NCI-H2107 (cell line): ENCODE results near the gene ESR2.
"Not testable (repeated sequence)": the region's sequence is repeated elsewhere in the genome, so short reads cannot be mapped to it uniquely, and the experiment has no call there.

Experiments
- DNase-seq: peaks from one replicate; lab custom pipeline; 2025; lab: John Stamatoyannopoulos, UW

Gene ESR2

GRCh38 chr14:64081174-64081746 lies 212.9 kb downstream of the ESR2 start:
- DNase-seq, result no peak

GRCh38 chr14:64080452-64080851 lies 213.7 kb downstream of the ESR2 start:
- no peak for DNase-seq

- DNase-seq, result no peak
These were observed 218.6 kb downstream of the ESR2 start for GRCh38 chr14:64075613-64076005.

- DNase-seq, result no peak
These were observed 219.1 kb downstream of the ESR2 start for GRCh38 chr14:64074961-64075612.

- no peak for DNase-seq
These were observed 224.4 kb downstream of the ESR2 start for GRCh38 chr14:64069634-64070359.

- no peak for DNase-seq
These were observed 229.7 kb downstream of the ESR2 start for GRCh38 chr14:64064447-64064846.

GRCh38 chr14:64062381-64063115 lies 231.6 kb downstream of the ESR2 start:
- DNase-seq, result no peak

GRCh38 chr14:64061706-64062105 lies 232.5 kb downstream of the ESR2 start:
- no peak for DNase-seq

GRCh38 chr14:64061115-64061514 lies 233.1 kb downstream of the ESR2 start:
- DNase-seq, result no peak

- DNase-seq, result peak; percentile 15
These were observed 233.5 kb downstream of the ESR2 start for GRCh38 chr14:64060648-64061096.

GRCh38 chr14:64060199-64060545 lies 234.0 kb downstream of the ESR2 start:
- no peak for DNase-seq

GRCh38 chr14:64059454-64060198 lies 234.5 kb downstream of the ESR2 start:
- DNase-seq, result no peak

- DNase-seq, result no peak
These were observed 240.2 kb downstream of the ESR2 start for GRCh38 chr14:64053694-64054669.

GRCh38 chr14:64049616-64050381 lies 244.4 kb downstream of the ESR2 start:
- DNase-seq, result no peak

- no peak for DNase-seq
These were observed 249.1 kb downstream of the ESR2 start for GRCh38 chr14:64045091-64045490.

- DNase-seq, result not testable (repeated sequence)
These were observed 250.9 kb downstream of the ESR2 start for GRCh38 chr14:64043296-64043695.

GRCh38 chr14:64040044-64040443 lies 254.1 kb downstream of the ESR2 start:
- DNase-seq, result no peak

- no peak for DNase-seq
These were observed 255.2 kb downstream of the ESR2 start for GRCh38 chr14:64038841-64039542.
